ENCODE measurements around the gene ADAMTS17. TPM values are rescaled to one million over a fixed set of nuclear protein-coding genes. Genes with fewer than 3 reads are reported as not detected.

Gene ADAMTS17
- total and polyA plus RNA-seq, 9 of the 15 experiments (the other 6 are each of a cell fraction or from before 2014, with no cell fraction given): 0.01 to 0.14 (median 0.07) TPM; not detected in 6

- no peak for TF ChIP-seq BMI1 (IDR thresholded peaks at IDR 0.05; ENCODE audit: low read length)
Observed at GRCh38 chr15:100082761-100083402, 258.9 kb downstream of the ADAMTS17 start (continued).

GRCh38 chr15:100081454-100081853, 260.3 kb downstream of the ADAMTS17 start:
- Histone ChIP-seq H3K9me1 (ENCODE audit: control insufficient read depth, insufficient read depth, low read length) (no peaks in the 10 kb centered on the region), H3K9me3 (replicated peaks; ENCODE audit: control insufficient read depth, insufficient read depth, low read depth, low read length) (no peaks in the 10 kb centered on the region), H3K79me2 (ENCODE audit: control insufficient read depth, insufficient read depth, low read length) (no peaks in the 10 kb centered on the region), H3K27me3 (ENCODE audit: control insufficient read depth in 2 of 2, insufficient read depth in 2 of 2, low read length in 2 of 2) (no peaks in the 10 kb centered on the region), H2AFZ (ENCODE audit: low read depth, low read length) (no peak overlapping the region), H4K20me1 (replicated peaks; ENCODE audit: control insufficient read depth, insufficient read depth, low read length) (no peaks in the 10 kb centered on the region), H3K36me3 (ENCODE audit: control insufficient read depth, insufficient read depth, low read length) (no peaks in the 10 kb centered on the region), H3K4me1 (replicated peaks in 1 of 2; ENCODE audit: control insufficient read depth in 2 of 2, insufficient read depth in 2 of 2, low read length in 2 of 2) (no peaks in the 10 kb centered on the region), H3K4me3 (no peak overlapping the region), H3K27ac (ENCODE audit: extremely low read depth, low read depth, low read length) (no peak overlapping the region), H3K9ac (ENCODE audit: insufficient read depth in 1 of 2, low read depth in 2 of 2, low read length in 2 of 2) (no peak overlapping the region), H3K4me2 (ENCODE audit: insufficient read depth, low read length) (no peak overlapping the region)
- ChIA-PET CTCF (ENCODE audit: low intra/inter-chr PET ratio) (no interaction called here), POLR2A (no interaction called here)
- TF ChIP-seq ZBED1 (IDR thresholded peaks at IDR 0.05): no peak
- no peak for TF ChIP-seq HMGXB4 (CRISPR knock-in tag; IDR thresholded peaks at IDR 0.05)
- TF ChIP-seq ZNF408 (CRISPR knock-in tag; IDR thresholded peaks at IDR 0.05; ENCODE audit: low read depth): no peak
- no peak for TF ChIP-seq TCFL5 (CRISPR knock-in tag; conservative IDR thresholded peaks at IDR 0.05)
- TF ChIP-seq MCM7 (IDR thresholded peaks at IDR 0.05): no peak
- no peak for TF ChIP-seq FOXA3 (CRISPR knock-in tag; conservative IDR thresholded peaks at IDR 0.05 in 1 of 2, IDR thresholded peaks at IDR 0.05 in 1 of 2)
- TF ChIP-seq BRD9 (IDR thresholded peaks at IDR 0.05; ENCODE audit: low read depth, partially characterized antibody): no peak
- no peak for TF ChIP-seq ZNF699 (CRISPR knock-in tag; IDR thresholded peaks at IDR 0.05; ENCODE audit: insufficient replicate concordance)
- TF ChIP-seq SIRT6 (IDR thresholded peaks at IDR 0.05; ENCODE audit: low read depth, low read length): no peak
- under 1% methylated on average over 4 of the region's 4 CpGs for WGBS (ENCODE audit: insufficient coverage, low coverage, missing lambda C conversion rate)
- BruUV-seq (replicated peaks): no TSS peak
- DNase-seq (ENCODE audit: extremely low read depth in 1 of 4, low spot score in 3 of 4) (no peak), FAIRE-seq (no peak), ATAC-seq (no peak)
- intact Hi-C loops (cut with micrococcal nuclease) (no loop called here), in situ Hi-C loops (cut with MboI) (no loop called here)
